ENCODE results near the gene PRDM5. TPM values are rescaled to one million over a fixed set of nuclear protein-coding genes. Genes with fewer than 3 reads are reported as not detected.

Gene PRDM5
- total RNA-seq, 1 donor from 2014 or later = 5.2 TPM

GRCh38 chr4:120694973-120695372 is 227.6 kb downstream of the PRDM5 start:
- DNase-seq (ENCODE audit: low read depth) = no peak
- TF ChIP-seq CTCF (conservative IDR thresholded peaks at IDR 0.05; ENCODE audit: low read depth, low read length) = no peak
- H3K4me3 ChIP-seq (ENCODE audit: low read depth, low read length) = no peak overlapping the region

- no peak for DNase-seq (ENCODE audit: low read depth)
- H3K4me3 ChIP-seq (ENCODE audit: low read depth, low read length) = no peak overlapping the region
- TF ChIP-seq CTCF (conservative IDR thresholded peaks at IDR 0.05; ENCODE audit: low read depth, low read length) = no peak
Measured at GRCh38 chr4:120693816-120694215, 228.7 kb downstream of the PRDM5 start.

GRCh38 chr4:120692964-120693363 is 229.6 kb downstream of the PRDM5 start:
- TF ChIP-seq CTCF (conservative IDR thresholded peaks at IDR 0.05; ENCODE audit: low read depth, low read length) = no peak
- DNase-seq (ENCODE audit: low read depth) = peak; percentile 85
- H3K4me3 ChIP-seq (ENCODE audit: low read depth, low read length) = no peak overlapping the region

- TF ChIP-seq CTCF (conservative IDR thresholded peaks at IDR 0.05; ENCODE audit: low read depth, low read length) = no peak
- no peak for DNase-seq (ENCODE audit: low read depth)
- no peak overlapping the region for H3K4me3 ChIP-seq (ENCODE audit: low read depth, low read length)
Measured at GRCh38 chr4:120691536-120691935, 231.0 kb downstream of the PRDM5 start.

GRCh38 chr4:120691106-120691505 is 231.4 kb downstream of the PRDM5 start:
- no peak for TF ChIP-seq CTCF (conservative IDR thresholded peaks at IDR 0.05; ENCODE audit: low read depth, low read length)
- DNase-seq (ENCODE audit: low read depth) = no peak

GRCh38 chr4:120688791-120689190 is 233.7 kb downstream of the PRDM5 start:
- H3K4me3 ChIP-seq (ENCODE audit: low read depth, low read length) = no peak overlapping the region
- DNase-seq (ENCODE audit: low read depth) = no peak
- TF ChIP-seq CTCF (conservative IDR thresholded peaks at IDR 0.05; ENCODE audit: low read depth, low read length) = no peak

More at GRCh38 chr4:120691106-120691505, 231.4 kb downstream of the PRDM5 start:
- no peak overlapping the region for H3K4me3 ChIP-seq (ENCODE audit: low read depth, low read length)

- H3K4me3 ChIP-seq (ENCODE audit: low read depth, low read length) = no peak overlapping the region
- DNase-seq (ENCODE audit: low read depth) = no peak
- no peak for TF ChIP-seq CTCF (conservative IDR thresholded peaks at IDR 0.05; ENCODE audit: low read depth, low read length)
Measured at GRCh38 chr4:120685756-120686278, 236.7 kb downstream of the PRDM5 start.
